Measurements from ENCODE around the gene LRPAP1.
"Not testable (repeated sequence)": the region's sequence is repeated elsewhere in the genome, so short reads cannot be mapped to it uniquely, and the experiment has no call there.

DNA sequence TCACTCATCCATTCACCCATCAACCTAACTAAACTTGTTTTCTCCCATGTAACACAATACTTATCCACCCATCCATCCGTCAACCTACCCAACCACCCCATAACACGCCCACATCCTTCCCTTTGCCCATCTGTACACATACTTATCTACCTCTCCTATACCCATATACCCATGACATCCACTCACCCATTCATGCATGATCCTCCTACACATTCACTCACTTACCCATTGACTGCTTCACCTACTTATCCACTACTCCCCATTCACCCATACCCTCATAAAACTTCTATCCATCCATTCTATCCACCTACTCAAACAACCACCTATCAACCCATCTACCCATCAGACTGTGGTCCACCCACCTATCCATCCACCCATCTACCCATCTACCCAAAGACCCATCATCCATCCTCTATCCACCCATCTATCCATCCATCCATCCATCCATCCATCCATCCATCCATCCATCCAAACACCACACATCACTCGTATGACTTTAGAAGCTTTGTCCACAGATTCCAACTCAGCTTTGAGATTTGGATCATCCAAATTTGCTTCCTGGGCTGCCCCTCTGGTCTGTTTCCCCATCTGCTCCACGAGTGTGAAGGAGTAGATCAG, 46.4 kb upstream of the LRPAP1 start:
- TF ChIP-seq, protein P1, sequence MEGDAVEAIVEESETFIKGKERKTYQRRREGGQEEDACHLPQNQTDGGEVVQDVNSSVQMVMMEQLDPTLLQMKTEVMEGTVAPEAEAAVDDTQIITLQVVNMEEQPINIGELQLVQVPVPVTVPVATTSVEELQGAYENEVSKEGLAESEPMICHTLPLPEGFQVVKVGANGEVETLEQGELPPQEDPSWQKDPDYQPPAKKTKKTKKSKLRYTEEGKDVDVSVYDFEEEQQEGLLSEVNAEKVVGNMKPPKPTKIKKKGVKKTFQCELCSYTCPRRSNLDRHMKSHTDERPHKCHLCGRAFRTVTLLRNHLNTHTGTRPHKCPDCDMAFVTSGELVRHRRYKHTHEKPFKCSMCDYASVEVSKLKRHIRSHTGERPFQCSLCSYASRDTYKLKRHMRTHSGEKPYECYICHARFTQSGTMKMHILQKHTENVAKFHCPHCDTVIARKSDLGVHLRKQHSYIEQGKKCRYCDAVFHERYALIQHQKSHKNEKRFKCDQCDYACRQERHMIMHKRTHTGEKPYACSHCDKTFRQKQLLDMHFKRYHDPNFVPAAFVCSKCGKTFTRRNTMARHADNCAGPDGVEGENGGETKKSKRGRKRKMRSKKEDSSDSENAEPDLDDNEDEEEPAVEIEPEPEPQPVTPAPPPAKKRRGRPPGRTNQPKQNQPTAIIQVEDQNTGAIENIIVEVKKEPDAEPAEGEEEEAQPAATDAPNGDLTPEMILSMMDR (IDR thresholded peaks at IDR 0.05), result not testable (repeated sequence)
- TF ChIP-seq POLR2A (IDR thresholded peaks at IDR 0.05), result not testable (repeated sequence)

All from uterus (tissue), 2 donors.